ENCODE data around the gene MLC1.

The MLC1 gene

GRCh38 chr22:50011447-50012210, 73.6 kb downstream of the MLC1 start:
- no peak overlapping the region for H3K4me3 ChIP-seq (ENCODE audit: low read depth, low read length)
- TF ChIP-seq CTCF (IDR thresholded peaks at IDR 0.05; ENCODE audit: low read depth, low read length, missing control alignments) = no peak
- DNase-seq (ENCODE audit: low read depth) = no peak
- in situ Hi-C loops (cut with HindIII; ENCODE audit: low sequenced_read_pairs) = loop anchor here (10.0 kb wide), 1 partner anchor 77 kb away; no protein-coding TSS in a partner anchor

- no peak for TF ChIP-seq CTCF (IDR thresholded peaks at IDR 0.05; ENCODE audit: low read depth, low read length, missing control alignments)
- in situ Hi-C loops (cut with HindIII; ENCODE audit: low sequenced_read_pairs) = loop anchor here (10.0 kb wide), 1 partner anchor 76 kb away; no protein-coding TSS in a partner anchor
- H3K4me3 ChIP-seq (ENCODE audit: low read depth, low read length) = no peak overlapping the region
- no peak for DNase-seq (ENCODE audit: low read depth)
These were observed 74.4 kb downstream of the MLC1 start for GRCh38 chr22:50010676-50011446.

- no peak for TF ChIP-seq CTCF (IDR thresholded peaks at IDR 0.05; ENCODE audit: low read depth, low read length, missing control alignments)
- in situ Hi-C loops (cut with HindIII; ENCODE audit: low sequenced_read_pairs) = loop anchor here (10.0 kb wide), 1 partner anchor 75 kb away; no protein-coding TSS in a partner anchor
- H3K4me3 ChIP-seq (ENCODE audit: low read depth, low read length) = no peak overlapping the region
- DNase-seq (ENCODE audit: low read depth) = no peak
These were observed 75.2 kb downstream of the MLC1 start for GRCh38 chr22:50009765-50010675.
